ENCODE results near the gene AKR7A3.
"Not testable (repeated sequence)": the region's sequence is repeated elsewhere in the genome, so short reads cannot be mapped to it uniquely, and the experiment has no call there.

DNA sequence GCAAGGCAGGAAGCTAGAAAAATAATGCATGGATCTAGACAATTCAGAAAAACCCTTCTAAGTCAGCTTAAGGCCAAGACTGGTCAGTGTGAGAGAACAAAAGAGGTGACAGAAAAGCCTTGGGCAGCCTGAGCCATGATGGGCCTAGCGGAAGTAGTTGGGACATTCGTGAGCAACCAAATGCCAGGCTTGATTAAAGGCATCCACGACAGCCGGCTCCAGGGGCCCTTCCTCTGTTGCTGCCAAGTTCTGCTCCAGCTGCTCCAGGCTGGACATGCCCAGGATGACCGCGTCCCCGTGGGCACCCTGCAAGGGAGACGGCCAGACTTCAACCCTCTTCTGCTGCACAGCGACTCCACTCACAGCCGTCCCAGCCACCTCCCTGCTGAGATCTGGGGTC, 15.5 kb upstream of the AKR7A3 start:
- TF ChIP-seq, protein P1, sequence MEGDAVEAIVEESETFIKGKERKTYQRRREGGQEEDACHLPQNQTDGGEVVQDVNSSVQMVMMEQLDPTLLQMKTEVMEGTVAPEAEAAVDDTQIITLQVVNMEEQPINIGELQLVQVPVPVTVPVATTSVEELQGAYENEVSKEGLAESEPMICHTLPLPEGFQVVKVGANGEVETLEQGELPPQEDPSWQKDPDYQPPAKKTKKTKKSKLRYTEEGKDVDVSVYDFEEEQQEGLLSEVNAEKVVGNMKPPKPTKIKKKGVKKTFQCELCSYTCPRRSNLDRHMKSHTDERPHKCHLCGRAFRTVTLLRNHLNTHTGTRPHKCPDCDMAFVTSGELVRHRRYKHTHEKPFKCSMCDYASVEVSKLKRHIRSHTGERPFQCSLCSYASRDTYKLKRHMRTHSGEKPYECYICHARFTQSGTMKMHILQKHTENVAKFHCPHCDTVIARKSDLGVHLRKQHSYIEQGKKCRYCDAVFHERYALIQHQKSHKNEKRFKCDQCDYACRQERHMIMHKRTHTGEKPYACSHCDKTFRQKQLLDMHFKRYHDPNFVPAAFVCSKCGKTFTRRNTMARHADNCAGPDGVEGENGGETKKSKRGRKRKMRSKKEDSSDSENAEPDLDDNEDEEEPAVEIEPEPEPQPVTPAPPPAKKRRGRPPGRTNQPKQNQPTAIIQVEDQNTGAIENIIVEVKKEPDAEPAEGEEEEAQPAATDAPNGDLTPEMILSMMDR (IDR thresholded peaks at IDR 0.05), result not testable (repeated sequence)
- TF ChIP-seq POLR2A (IDR thresholded peaks at IDR 0.05), result not testable (repeated sequence)

Data from right lobe of liver (tissue), 4 donors.